Loucy (cell line): ENCODE data around the gene NRP1.

ENCODE experiments used
- H2AFZ ChIP-seq: fragments of 200-600 bp; sonication (generic); 2 replicates; pipeline ENCODE4 v1.6.0; 2016; ENCODE audit warnings: antibody characterized with exemption, mild to moderate bottlenecking, low read length, moderate library complexity
- H3F3A ChIP-seq: fragments of 200-600 bp; 2 replicates; pipeline ENCODE4 v1.6.0; 2016; ENCODE audit warnings: antibody characterized with exemption, low read depth, mild to moderate bottlenecking
- H3K27me3 ChIP-seq: fragments of 200-600 bp; sonication (generic); 2 replicates; pipeline ENCODE4 v1.6.1; 2014; ENCODE audit warnings: low read length, mild to moderate bottlenecking; ENCODE audit not compliant: insufficient read depth, poor library complexity, severe bottlenecking
- H3K36me3 ChIP-seq: fragments of 200-600 bp; sonication (generic); 2 replicates; pipeline ENCODE4 v1.6.1; 2016; ENCODE audit warnings: low read length; ENCODE audit not compliant: insufficient read depth
- H3K4me1 ChIP-seq: fragments of 200-600 bp; sonication (generic); 2 replicates; pipeline ENCODE4 v1.5.1; 2014; ENCODE audit warnings: low read length, mild to moderate bottlenecking; ENCODE audit not compliant: insufficient read depth, poor library complexity, severe bottlenecking
- H3K4me2 ChIP-seq: fragments of 200-600 bp; sonication (generic); 2 replicates; pipeline ENCODE4 v1.6.0; 2014; ENCODE audit warnings: antibody characterized with exemption, low read length, low read depth, mild to moderate bottlenecking; ENCODE audit not compliant: poor library complexity, severe bottlenecking
- H3K4me3 ChIP-seq: fragments of 200-600 bp; sonication (generic); 2 replicates; pipeline ENCODE4 v1.5.1; 2014; ENCODE audit warnings: low read length, mild to moderate bottlenecking, mixed read lengths; ENCODE audit not compliant: poor library complexity, severe bottlenecking
- H3K79me2 ChIP-seq: fragments of 200-600 bp; sonication (generic); 2 replicates; pipeline ENCODE4 v1.6.1; 2014; ENCODE audit warnings: low read length; ENCODE audit not compliant: insufficient read depth
- H3K9ac ChIP-seq: fragments of 200-600 bp; sonication (generic); 2 replicates; pipeline ENCODE4 v1.6.0; 2014; ENCODE audit warnings: mild to moderate bottlenecking, low read depth, low read length, moderate library complexity; ENCODE audit not compliant: poor library complexity, severe bottlenecking
- H3K9me2 ChIP-seq: fragments of 200-600 bp; sonication (generic); replicated peaks from 2 replicates; pipeline ENCODE4 v1.6.1; 2016; ENCODE audit warnings: low read depth, low read length, mixed read lengths
- H3K9me3 ChIP-seq: fragments of 200-600 bp; sonication (generic); 2 replicates; pipeline ENCODE4 v1.6.1; 2014; ENCODE audit warnings: mild to moderate bottlenecking, antibody characterized with exemption, low read length, low read depth; ENCODE audit not compliant: insufficient read depth
- H4K20me1 ChIP-seq: fragments of 200-600 bp; sonication (generic); 2 replicates; pipeline ENCODE4 v1.6.0; 2014; ENCODE audit warnings: antibody characterized with exemption, low read length, mild to moderate bottlenecking; ENCODE audit not compliant: insufficient read depth, poor library complexity, severe bottlenecking
- EZH2phosphoT487 ChIP-seq: fragments of 200-600 bp; IDR thresholded peaks from 2 replicates; pipeline ENCODE4 v1.6.1; 2018; ENCODE audit warnings: antibody characterized with exemption, mild to moderate bottlenecking, moderate library complexity, borderline replicate concordance
- TF ChIP-seq, protein P1 (sequence below): fragments of 200-600 bp; sonication (generic); conservative IDR thresholded peaks from 2 replicates; pipeline ENCODE4 v1.5.1; 2014; ENCODE audit warnings: mild to moderate bottlenecking, antibody characterized with exemption, low read length

NRP1 gene

DNA sequence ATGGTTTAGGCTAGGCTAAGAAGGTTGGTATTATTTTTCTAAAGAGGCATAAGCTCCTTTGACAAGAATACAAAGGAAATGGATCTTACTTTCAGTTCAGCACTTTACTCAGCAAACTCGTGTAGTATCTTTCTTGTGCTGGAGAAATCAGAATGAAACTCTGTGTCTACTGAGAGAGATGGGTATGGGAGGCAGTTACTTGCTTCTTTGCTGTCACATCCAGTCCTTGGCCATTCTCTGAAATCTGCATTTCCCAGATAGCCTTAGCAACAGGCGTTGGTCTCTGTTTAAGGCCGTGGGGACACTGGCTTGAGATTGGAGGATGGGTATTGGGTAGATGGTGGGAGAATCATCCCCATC lies 180.5 kb downstream of the NRP1 start:
- Histone ChIP-seq H2AFZ (peak overlapping the region; percentile 82), H3K4me3 (no peak overlapping the region), H3F3A (no peaks in the 10 kb centered on the region), H3K27me3 (no peaks in the 10 kb centered on the region), H3K36me3 (no peaks in the 10 kb centered on the region), H3K4me1 (peaks cover 22% of the 10 kb centered on the region), H3K79me2 (no peaks in the 10 kb centered on the region), H3K9ac (no peak overlapping the region), H3K9me2 (no peaks in the 10 kb centered on the region), H4K20me1 (no peaks in the 10 kb centered on the region), H3K9me3 (no peaks in the 10 kb centered on the region), H3K4me2 (peak overlapping the region; percentile 23)
- TF ChIP-seq EZH2phosphoT487 = no peak
- TF ChIP-seq, protein P1, sequence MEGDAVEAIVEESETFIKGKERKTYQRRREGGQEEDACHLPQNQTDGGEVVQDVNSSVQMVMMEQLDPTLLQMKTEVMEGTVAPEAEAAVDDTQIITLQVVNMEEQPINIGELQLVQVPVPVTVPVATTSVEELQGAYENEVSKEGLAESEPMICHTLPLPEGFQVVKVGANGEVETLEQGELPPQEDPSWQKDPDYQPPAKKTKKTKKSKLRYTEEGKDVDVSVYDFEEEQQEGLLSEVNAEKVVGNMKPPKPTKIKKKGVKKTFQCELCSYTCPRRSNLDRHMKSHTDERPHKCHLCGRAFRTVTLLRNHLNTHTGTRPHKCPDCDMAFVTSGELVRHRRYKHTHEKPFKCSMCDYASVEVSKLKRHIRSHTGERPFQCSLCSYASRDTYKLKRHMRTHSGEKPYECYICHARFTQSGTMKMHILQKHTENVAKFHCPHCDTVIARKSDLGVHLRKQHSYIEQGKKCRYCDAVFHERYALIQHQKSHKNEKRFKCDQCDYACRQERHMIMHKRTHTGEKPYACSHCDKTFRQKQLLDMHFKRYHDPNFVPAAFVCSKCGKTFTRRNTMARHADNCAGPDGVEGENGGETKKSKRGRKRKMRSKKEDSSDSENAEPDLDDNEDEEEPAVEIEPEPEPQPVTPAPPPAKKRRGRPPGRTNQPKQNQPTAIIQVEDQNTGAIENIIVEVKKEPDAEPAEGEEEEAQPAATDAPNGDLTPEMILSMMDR = no peak

DNA sequence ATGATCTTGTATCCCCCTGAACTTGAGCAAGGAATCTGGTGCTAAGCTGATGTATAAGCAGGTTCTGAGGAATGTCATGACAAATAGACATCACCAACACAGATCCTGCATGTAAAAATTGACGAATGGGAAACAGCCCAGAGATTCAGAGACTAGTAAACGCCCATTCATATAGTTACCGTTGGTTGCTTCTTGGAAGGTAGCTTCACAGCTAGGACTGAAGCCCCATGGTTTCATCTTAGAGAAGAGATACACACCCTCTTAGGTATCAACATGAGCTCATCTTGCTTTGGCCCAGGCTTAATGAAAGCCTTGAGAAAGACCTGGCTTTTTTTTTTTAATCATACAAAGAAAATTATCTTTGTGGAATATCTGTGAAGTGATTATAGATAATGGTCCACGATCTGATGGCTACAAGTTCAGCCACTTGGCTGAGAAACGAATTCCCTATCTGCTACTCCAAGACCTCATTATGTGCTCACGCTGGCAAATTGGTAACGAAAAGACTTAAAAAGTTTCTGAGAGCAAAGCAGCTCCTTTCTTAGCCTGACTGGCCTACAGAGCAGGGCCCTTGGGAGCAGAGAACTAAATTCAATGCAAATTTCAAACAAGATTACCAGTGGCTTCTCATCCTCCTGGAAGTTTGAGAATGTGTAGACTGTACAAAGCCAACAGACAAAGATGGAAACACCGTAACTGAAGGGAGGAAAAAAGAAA lies 181.1 kb downstream of the NRP1 start:
- Histone ChIP-seq H3K4me1 (peaks cover 22% of the 10 kb centered on the region), H3K27me3 (no peaks in the 10 kb centered on the region), H3K79me2 (no peaks in the 10 kb centered on the region), H3F3A (no peaks in the 10 kb centered on the region), H3K9me2 (no peaks in the 10 kb centered on the region), H3K9me3 (no peaks in the 10 kb centered on the region), H2AFZ (peak overlapping the region; percentile 82), H3K9ac (no peak overlapping the region), H3K4me2 (peak overlapping the region; percentile 23), H4K20me1 (no peaks in the 10 kb centered on the region), H3K36me3 (no peaks in the 10 kb centered on the region), H3K4me3 (no peak overlapping the region)
- no peak for TF ChIP-seq EZH2phosphoT487
- TF ChIP-seq, protein P1 = no peak

DNA sequence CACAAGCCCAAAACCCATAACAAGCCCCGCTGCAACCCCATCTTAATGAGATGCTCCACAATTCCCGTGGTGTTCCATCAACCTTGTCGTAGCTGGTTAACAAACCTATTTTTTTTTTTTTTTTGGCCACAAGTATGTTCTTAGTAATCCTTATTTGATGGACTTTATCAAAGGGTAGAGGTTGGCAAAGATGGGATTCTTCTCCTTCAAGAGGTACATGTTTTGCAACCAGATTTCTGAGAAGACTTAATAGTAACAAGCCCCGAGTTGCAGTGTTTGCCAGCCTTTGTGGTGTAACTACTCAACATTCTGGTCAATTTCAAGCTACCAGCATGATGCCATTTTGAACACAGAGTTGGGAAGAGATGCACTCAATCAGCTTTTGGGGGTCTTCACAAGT lies 181.7 kb downstream of the NRP1 start:
- peaks cover 22% of the 10 kb centered on the region for H3K4me1 ChIP-seq
- no peaks in the 10 kb centered on the region for H4K20me1 ChIP-seq
- no peaks in the 10 kb centered on the region for H3K9me3 ChIP-seq
- H3K79me2 ChIP-seq = no peaks in the 10 kb centered on the region
- H3K4me3 ChIP-seq = no peak overlapping the region
- TF ChIP-seq, protein P1 = no peak
- no peak for TF ChIP-seq EZH2phosphoT487
- H3K9ac ChIP-seq = no peak overlapping the region
- H3K36me3 ChIP-seq = no peaks in the 10 kb centered on the region
- no peak overlapping the region for H2AFZ ChIP-seq
- H3K9me2 ChIP-seq = no peaks in the 10 kb centered on the region
- H3K27me3 ChIP-seq = no peaks in the 10 kb centered on the region
- H3K4me2 ChIP-seq = no peak overlapping the region
- no peaks in the 10 kb centered on the region for H3F3A ChIP-seq
